ENCODE data around the gene VAT1L.

DNA sequence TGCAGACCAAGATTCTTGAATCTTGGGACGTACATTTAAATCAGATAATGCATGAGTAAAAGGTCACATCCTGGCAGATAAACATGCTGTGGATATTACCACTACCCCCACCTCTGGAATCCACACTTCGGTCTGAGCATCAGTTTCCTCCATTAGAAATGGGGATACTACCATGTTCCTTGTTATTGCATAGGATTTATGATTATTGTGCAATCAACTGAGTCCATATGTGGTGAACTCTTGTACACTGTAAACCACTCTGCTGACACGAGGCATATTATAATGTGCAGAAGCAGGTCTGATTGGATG lies 108.7 kb downstream of the VAT1L start:
- TF ChIP-seq CTCF (IDR thresholded peaks at IDR 0.05), result no peak
- TF ChIP-seq POLR2A (IDR thresholded peaks at IDR 0.05), result no peak
